ENCODE data around the gene SDR42E1. TPM values are rescaled to one million over a fixed set of nuclear protein-coding genes. Genes with fewer than 3 reads are reported as not detected.

SDR42E1 gene
- total RNA-seq, 1 experiment from 2014 or later: 17.4 TPM

- Histone ChIP-seq H3K9me3 (ENCODE audit: control insufficient read depth in 1 of 2, insufficient read depth in 1 of 2, low read depth in 1 of 2, low read length in 2 of 2) (no peaks in the 10 kb centered on the region), H3K27ac (ENCODE audit: low read depth, low read length) (no peak overlapping the region), H2AFZ (ENCODE audit: low read depth, low read length, poor library complexity, severe bottlenecking) (no peak overlapping the region), H3K79me2 (ENCODE audit: insufficient read depth, low read length) (no peaks in the 10 kb centered on the region), H3K9ac (ENCODE audit: low read length) (no peak overlapping the region), H3K36me3 (ENCODE audit: control insufficient read depth in 1 of 2, insufficient read depth in 2 of 2, low read length in 2 of 2) (no peaks in the 10 kb centered on the region), H3K9me2 (ENCODE audit: insufficient read depth) (no peaks in the 10 kb centered on the region), H3K4me3 (replicated peaks in 1 of 2; ENCODE audit: low read depth in 1 of 2, low read length in 2 of 2) (no peak overlapping the region), H4K20me1 (ENCODE audit: insufficient read depth) (no peaks in the 10 kb centered on the region), H3K27me3 (ENCODE audit: insufficient read depth, low read length) (peaks cover 68% of the 10 kb centered on the region), H3K4me2 (ENCODE audit: low read length) (no peak overlapping the region), H3K4me1 (ENCODE audit: control insufficient read depth in 1 of 2, insufficient read depth in 2 of 2, low read length in 2 of 2) (no peaks in the 10 kb centered on the region)
- ATAC-seq: no peak
- TF ChIP-seq YY1 (IDR thresholded peaks at IDR 0.05; ENCODE audit: extremely low read depth, insufficient replicate concordance, low read depth, low read length) (no peak), ZNF274 (IDR thresholded peaks at IDR 0.05; ENCODE audit: low read depth, low read length) (no peak), POLR2A (IDR thresholded peaks at IDR 0.05; ENCODE audit: borderline replicate concordance, extremely low read depth, insufficient read depth, insufficient read length) (no peak), RAD21 (IDR thresholded peaks at IDR 0.05; ENCODE audit: low read depth) (no peak)
- POLR2A ChIA-PET: no interaction called here
- BruUV-seq (replicated peaks): no TSS peak
- DNase-seq (ENCODE audit: low read depth, low spot score): no peak
- CTCF ChIA-PET: no interaction called here
- intact Hi-C loops (cut with micrococcal nuclease): no loop called here
- RAD21 ChIA-PET (ENCODE audit: low non-redundant PET in 1 of 2, low total read pairs in 2 of 2, uncharacterized antibody in 2 of 2, unreplicated experiment in 2 of 2): no interaction called here
These were observed 44.7 kb upstream of the SDR42E1 start for GRCh38 chr16:82055728-82056549.

GRCh38 chr16:82055117-82055516 lies 43.8 kb upstream of the SDR42E1 start:
- peaks cover 77% of the 10 kb centered on the region for H3K27me3 ChIP-seq (ENCODE audit: insufficient read depth, low read length)
- no peak overlapping the region for H3K4me2 ChIP-seq (ENCODE audit: low read length)
- no peak overlapping the region for H2AFZ ChIP-seq (ENCODE audit: low read depth, low read length, poor library complexity, severe bottlenecking)
- DNase-seq (ENCODE audit: low read depth, low spot score) (no peak), ATAC-seq (no peak)
- no peaks in the 10 kb centered on the region for H4K20me1 ChIP-seq (ENCODE audit: insufficient read depth)
- no peaks in the 10 kb centered on the region for H3K79me2 ChIP-seq (ENCODE audit: insufficient read depth, low read length)
- no peak overlapping the region for H3K27ac ChIP-seq (ENCODE audit: low read depth, low read length)
- no peaks in the 10 kb centered on the region for H3K9me2 ChIP-seq (ENCODE audit: insufficient read depth)
- H3K36me3 ChIP-seq (ENCODE audit: control insufficient read depth in 1 of 2, insufficient read depth in 2 of 2, low read length in 2 of 2): no peaks in the 10 kb centered on the region
- H3K4me3 ChIP-seq (replicated peaks in 1 of 2; ENCODE audit: low read depth in 1 of 2, low read length in 2 of 2): no peak overlapping the region
- no peaks in the 10 kb centered on the region for H3K9me3 ChIP-seq (ENCODE audit: control insufficient read depth in 1 of 2, insufficient read depth in 1 of 2, low read depth in 1 of 2, low read length in 2 of 2)
- CTCF ChIA-PET: no interaction called here
- no peak overlapping the region for H3K9ac ChIP-seq (ENCODE audit: low read length)
- POLR2A ChIA-PET: no interaction called here
- TF ChIP-seq YY1 (IDR thresholded peaks at IDR 0.05; ENCODE audit: extremely low read depth, insufficient replicate concordance, low read depth, low read length): no peak
- TF ChIP-seq, protein P1, sequence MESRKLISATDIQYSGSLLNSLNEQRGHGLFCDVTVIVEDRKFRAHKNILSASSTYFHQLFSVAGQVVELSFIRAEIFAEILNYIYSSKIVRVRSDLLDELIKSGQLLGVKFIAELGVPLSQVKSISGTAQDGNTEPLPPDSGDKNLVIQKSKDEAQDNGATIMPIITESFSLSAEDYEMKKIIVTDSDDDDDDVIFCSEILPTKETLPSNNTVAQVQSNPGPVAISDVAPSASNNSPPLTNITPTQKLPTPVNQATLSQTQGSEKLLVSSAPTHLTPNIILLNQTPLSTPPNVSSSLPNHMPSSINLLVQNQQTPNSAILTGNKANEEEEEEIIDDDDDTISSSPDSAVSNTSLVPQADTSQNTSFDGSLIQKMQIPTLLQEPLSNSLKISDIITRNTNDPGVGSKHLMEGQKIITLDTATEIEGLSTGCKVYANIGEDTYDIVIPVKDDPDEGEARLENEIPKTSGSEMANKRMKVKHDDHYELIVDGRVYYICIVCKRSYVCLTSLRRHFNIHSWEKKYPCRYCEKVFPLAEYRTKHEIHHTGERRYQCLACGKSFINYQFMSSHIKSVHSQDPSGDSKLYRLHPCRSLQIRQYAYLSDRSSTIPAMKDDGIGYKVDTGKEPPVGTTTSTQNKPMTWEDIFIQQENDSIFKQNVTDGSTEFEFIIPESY (IDR thresholded peaks at IDR 0.05; ENCODE audit: extremely low read depth, insufficient replicate concordance, low read length): no peak
- TF ChIP-seq ZFX (IDR thresholded peaks at IDR 0.05): no peak
- TF ChIP-seq, protein P2, sequence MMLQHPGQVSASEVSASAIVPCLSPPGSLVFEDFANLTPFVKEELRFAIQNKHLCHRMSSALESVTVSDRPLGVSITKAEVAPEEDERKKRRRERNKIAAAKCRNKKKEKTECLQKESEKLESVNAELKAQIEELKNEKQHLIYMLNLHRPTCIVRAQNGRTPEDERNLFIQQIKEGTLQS (IDR thresholded peaks at IDR 0.05): no peak
- no peak for TF ChIP-seq ELF1 (IDR thresholded peaks at IDR 0.05; ENCODE audit: borderline replicate concordance, low read depth)
- TF ChIP-seq CBX3 (IDR thresholded peaks at IDR 0.05; ENCODE audit: low read depth): no peak
- TF ChIP-seq TCF7L2 (IDR thresholded peaks at IDR 0.05; ENCODE audit: borderline replicate concordance, extremely low read depth, insufficient read depth, insufficient read length): no peak
- TF ChIP-seq SP1 (IDR thresholded peaks at IDR 0.05; ENCODE audit: low read depth): no peak
- no peak for TF ChIP-seq EZH2 (IDR thresholded peaks at IDR 0.05)
- no peaks in the 10 kb centered on the region for H3K4me1 ChIP-seq (ENCODE audit: control insufficient read depth in 1 of 2, insufficient read depth in 2 of 2, low read length in 2 of 2)
- intact Hi-C loops (cut with micrococcal nuclease): no loop called here
- no TSS peak for BruUV-seq (replicated peaks)
- RAD21 ChIA-PET (ENCODE audit: low non-redundant PET in 1 of 2, low total read pairs in 2 of 2, uncharacterized antibody in 2 of 2, unreplicated experiment in 2 of 2): no interaction called here
